Ishikawa (cell line): ENCODE data around the gene USP2.

Source experiments
- CEBPB ChIP-seq: IDR thresholded peaks from 2 replicates; pipeline ENCODE4 v1.6.1; 2012
- CREB1 ChIP-seq: IDR thresholded peaks from 2 replicates; pipeline ENCODE4 v1.6.1; 2012; ENCODE audit warnings: low read depth
- EP300 ChIP-seq: IDR thresholded peaks from 2 replicates; pipeline ENCODE4 v1.6.1; 2012; ENCODE audit warnings: borderline replicate concordance
- FOXM1 ChIP-seq: IDR thresholded peaks from 2 replicates; pipeline ENCODE4 v1.6.1; 2012; ENCODE audit warnings: low read depth, borderline replicate concordance
- MAX ChIP-seq: IDR thresholded peaks from 2 replicates; pipeline ENCODE4 v1.6.1; 2012
- RAD21 ChIP-seq: IDR thresholded peaks from 2 replicates; pipeline ENCODE4 v1.6.1; 2012; ENCODE audit warnings: low read depth
- REST ChIP-seq: IDR thresholded peaks from 2 replicates; pipeline ENCODE4 v1.6.1; 2012; ENCODE audit warnings: low read depth, mild to moderate bottlenecking
- TAF1 ChIP-seq: IDR thresholded peaks from 2 replicates; pipeline ENCODE4 v1.6.1; 2012; ENCODE audit warnings: low read depth, mild to moderate bottlenecking
- TCF12 ChIP-seq: IDR thresholded peaks from 2 replicates; pipeline ENCODE4 v1.6.1; 2012; ENCODE audit warnings: low read depth
- YY1 ChIP-seq: IDR thresholded peaks from 2 replicates; pipeline ENCODE4 v1.6.1; 2012; ENCODE audit warnings: low read depth

- TF ChIP-seq CREB1, result no peak
- no peak for TF ChIP-seq REST
- no peak for TF ChIP-seq TAF1
- no peak for TF ChIP-seq CEBPB
- no peak for TF ChIP-seq YY1
- no peak for TF ChIP-seq TCF12
- TF ChIP-seq RAD21, result no peak
- no peak for TF ChIP-seq FOXM1
- TF ChIP-seq MAX, result no peak
- TF ChIP-seq EP300, result no peak
Observed at GRCh38 chr11:119305556-119306372, 75.7 kb downstream of the USP2 start.
